SK-N-SH treated with all-trans-retinoic acid at 6 μM for 48 hours (cell line): Measurements from ENCODE around the gene DAPL1.

Source experiments
- ATAC-seq: fragments of 200-7000 bp; cut with Tn5 transposase; 3 replicates; pipeline ENCODE4 v1.9.1; 2020; ENCODE audit warnings: mild to moderate bottlenecking, moderate library complexity
- ARNTL ChIP-seq: fragments of 450-650 bp; formaldehyde crosslinking; IDR thresholded peaks from 2 replicates; pipeline ENCODE4 v1.5.0; 2020; ENCODE audit warnings: low read depth, mild to moderate bottlenecking, moderate library complexity, borderline replicate concordance
- BACH2 ChIP-seq: fragments of 250-450 bp; sonication (Bioruptor Pico); IDR thresholded peaks from 2 replicates; pipeline ENCODE4 v1.9.0; 2021; ENCODE audit warnings: mild to moderate bottlenecking, borderline replicate concordance
- CSDC2 ChIP-seq: fragments of 250-450 bp; sonication (Bioruptor Pico); IDR thresholded peaks from 2 replicates; pipeline ENCODE4 v1.5.0; 2020; ENCODE audit warnings: mild to moderate bottlenecking, moderate library complexity
- ESRRG ChIP-seq: fragments of 250-450 bp; sonication (Bioruptor Pico); IDR thresholded peaks from 2 replicates; pipeline ENCODE4 v1.6.1; 2021; ENCODE audit warnings: mild to moderate bottlenecking
- GLIS3 ChIP-seq: fragments of 250-450 bp; sonication (Bioruptor Pico); IDR thresholded peaks from 2 replicates; pipeline ENCODE4 v1.5.0; 2020; ENCODE audit warnings: mild to moderate bottlenecking, moderate library complexity
- ISL1 ChIP-seq: fragments of 250-450 bp; sonication (Bioruptor Pico); IDR thresholded peaks from 2 replicates; pipeline ENCODE4 v2.1.2; 2022; ENCODE audit warnings: mild to moderate bottlenecking, moderate library complexity
- OSR1 ChIP-seq: fragments of 250-450 bp; sonication (Bioruptor Pico); IDR thresholded peaks from 2 replicates; pipeline ENCODE4 v1.8.0; 2022; ENCODE audit warnings: moderate library complexity, mild to moderate bottlenecking, inconsistent platforms
- PPARA ChIP-seq: fragments of 250-450 bp; sonication (Bioruptor Pico); IDR thresholded peaks from 2 replicates; pipeline ENCODE4 v1.5.0; 2020; ENCODE audit warnings: mild to moderate bottlenecking, borderline replicate concordance
- RARB ChIP-seq: fragments of 250-450 bp; sonication (Bioruptor Pico); IDR thresholded peaks from 2 replicates; pipeline ENCODE4 v1.8.0; 2021; ENCODE audit warnings: mild to moderate bottlenecking, moderate library complexity
- SNAI2 ChIP-seq: fragments of 250-450 bp; sonication (Bioruptor Pico); IDR thresholded peaks from 2 replicates; pipeline ENCODE4 v1.5.0; 2020; ENCODE audit warnings: mild to moderate bottlenecking, moderate library complexity
- TCF4 ChIP-seq: fragments of 250-450 bp; sonication (Bioruptor Pico); IDR thresholded peaks from 2 replicates; pipeline ENCODE4 v1.8.0; 2021; ENCODE audit warnings: mild to moderate bottlenecking, moderate library complexity, borderline replicate concordance
- TOX ChIP-seq: fragments of 250-450 bp; sonication (Bioruptor Pico); IDR thresholded peaks from 2 replicates; pipeline ENCODE4 v1.8.0; 2021; ENCODE audit warnings: mild to moderate bottlenecking, moderate library complexity, borderline replicate concordance
- ZC3H10 ChIP-seq: fragments of 250-450 bp; sonication (Bioruptor Pico); IDR thresholded peaks from 2 replicates; pipeline ENCODE4 v1.5.1; 2021; ENCODE audit warnings: mild to moderate bottlenecking, moderate library complexity
- ZFP3 ChIP-seq: fragments of 250-450 bp; sonication (Bioruptor Pico); IDR thresholded peaks from 2 replicates; pipeline ENCODE4 v1.5.0; 2020; ENCODE audit warnings: mild to moderate bottlenecking, moderate library complexity
- ZFP30 ChIP-seq: fragments of 450-650 bp; formaldehyde crosslinking; IDR thresholded peaks from 2 replicates; pipeline ENCODE4 v1.5.0; 2022; ENCODE audit warnings: mild to moderate bottlenecking, moderate library complexity
- ZNF565 ChIP-seq: fragments of 450-650 bp; formaldehyde crosslinking; conservative IDR thresholded peaks from 2 replicates; pipeline ENCODE4 v1.5.0; 2020; ENCODE audit warnings: low read depth, mild to moderate bottlenecking, moderate library complexity
- ZNF70 ChIP-seq: fragments of 450-650 bp; formaldehyde crosslinking; IDR thresholded peaks from 2 replicates; pipeline ENCODE4 v1.5.0; 2020; ENCODE audit warnings: mild to moderate bottlenecking, moderate library complexity
- ZNF8 ChIP-seq: fragments of 450-650 bp; formaldehyde crosslinking; IDR thresholded peaks from 2 replicates; pipeline ENCODE4 v1.5.0; 2020; ENCODE audit warnings: mild to moderate bottlenecking, moderate library complexity
- TF ChIP-seq, protein P1 (sequence below): fragments of 250-450 bp; sonication (Bioruptor Pico); IDR thresholded peaks from 2 replicates; pipeline ENCODE4 v1.5.1; 2020; ENCODE audit warnings: low read depth, mild to moderate bottlenecking, moderate library complexity
- TF ChIP-seq, protein P2 (sequence below): fragments of 250-450 bp; sonication (Bioruptor Pico); IDR thresholded peaks from 2 replicates; pipeline ENCODE4 v1.5.0; 2020; ENCODE audit warnings: mild to moderate bottlenecking, moderate library complexity
- TF ChIP-seq, protein P3 (sequence below): fragments of 250-450 bp; sonication (Bioruptor Pico); IDR thresholded peaks from 2 replicates; pipeline ENCODE4 v1.5.1; 2021; ENCODE audit warnings: mild to moderate bottlenecking, moderate library complexity
- TF ChIP-seq, protein P4 (sequence below): fragments of 250-450 bp; sonication (Bioruptor Pico); IDR thresholded peaks from 2 replicates; pipeline ENCODE4 v1.8.0; 2020; ENCODE audit warnings: mild to moderate bottlenecking, moderate library complexity, borderline replicate concordance

The DAPL1 gene

DNA sequence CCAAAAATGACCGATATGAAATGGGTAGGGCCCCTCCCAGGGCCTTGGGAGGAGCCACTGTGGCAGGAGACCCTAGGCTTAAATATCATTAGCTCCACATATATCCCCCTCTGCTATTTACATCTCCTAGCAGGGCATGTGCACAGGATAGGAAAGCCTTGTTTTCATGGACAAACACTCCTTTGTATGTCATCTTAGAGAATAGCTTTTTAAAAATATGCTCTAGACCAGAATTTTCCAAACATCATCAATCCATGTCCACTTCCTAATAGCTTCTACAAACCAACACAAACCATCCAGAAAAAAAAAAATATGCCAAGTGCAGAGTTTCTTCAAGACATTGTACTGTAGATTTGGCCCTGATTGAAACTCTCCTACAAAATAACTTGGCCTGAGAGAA lies 10.8 kb downstream of the DAPL1 start:
- TF ChIP-seq ISL1 (CRISPR knock-in tag) (no peak), OSR1 (no peak), TCF4 (CRISPR knock-in tag) (no peak), GLIS3 (CRISPR knock-in tag) (no peak), CSDC2 (no peak), ARNTL (CRISPR knock-in tag) (no peak), ZNF70 (CRISPR knock-in tag) (no peak), TOX (no peak), ZFP30 (CRISPR knock-in tag) (no peak), BACH2 (CRISPR knock-in tag) (no peak), ESRRG (no peak), ZC3H10 (no peak), ZNF565 (no peak), SNAI2 (CRISPR knock-in tag) (no peak), ZNF8 (no peak), PPARA (CRISPR knock-in tag) (no peak)
- TF ChIP-seq, protein P1, sequence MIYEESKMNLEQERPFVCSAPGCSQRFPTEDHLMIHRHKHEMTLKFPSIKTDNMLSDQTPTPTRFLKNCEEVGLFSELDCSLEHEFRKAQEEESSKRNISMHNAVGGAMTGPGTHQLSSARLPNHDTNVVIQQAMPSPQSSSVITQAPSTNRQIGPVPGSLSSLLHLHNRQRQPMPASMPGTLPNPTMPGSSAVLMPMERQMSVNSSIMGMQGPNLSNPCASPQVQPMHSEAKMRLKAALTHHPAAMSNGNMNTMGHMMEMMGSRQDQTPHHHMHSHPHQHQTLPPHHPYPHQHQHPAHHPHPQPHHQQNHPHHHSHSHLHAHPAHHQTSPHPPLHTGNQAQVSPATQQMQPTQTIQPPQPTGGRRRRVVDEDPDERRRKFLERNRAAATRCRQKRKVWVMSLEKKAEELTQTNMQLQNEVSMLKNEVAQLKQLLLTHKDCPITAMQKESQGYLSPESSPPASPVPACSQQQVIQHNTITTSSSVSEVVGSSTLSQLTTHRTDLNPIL (CRISPR knock-in tag): no peak
- TF ChIP-seq, protein P2, sequence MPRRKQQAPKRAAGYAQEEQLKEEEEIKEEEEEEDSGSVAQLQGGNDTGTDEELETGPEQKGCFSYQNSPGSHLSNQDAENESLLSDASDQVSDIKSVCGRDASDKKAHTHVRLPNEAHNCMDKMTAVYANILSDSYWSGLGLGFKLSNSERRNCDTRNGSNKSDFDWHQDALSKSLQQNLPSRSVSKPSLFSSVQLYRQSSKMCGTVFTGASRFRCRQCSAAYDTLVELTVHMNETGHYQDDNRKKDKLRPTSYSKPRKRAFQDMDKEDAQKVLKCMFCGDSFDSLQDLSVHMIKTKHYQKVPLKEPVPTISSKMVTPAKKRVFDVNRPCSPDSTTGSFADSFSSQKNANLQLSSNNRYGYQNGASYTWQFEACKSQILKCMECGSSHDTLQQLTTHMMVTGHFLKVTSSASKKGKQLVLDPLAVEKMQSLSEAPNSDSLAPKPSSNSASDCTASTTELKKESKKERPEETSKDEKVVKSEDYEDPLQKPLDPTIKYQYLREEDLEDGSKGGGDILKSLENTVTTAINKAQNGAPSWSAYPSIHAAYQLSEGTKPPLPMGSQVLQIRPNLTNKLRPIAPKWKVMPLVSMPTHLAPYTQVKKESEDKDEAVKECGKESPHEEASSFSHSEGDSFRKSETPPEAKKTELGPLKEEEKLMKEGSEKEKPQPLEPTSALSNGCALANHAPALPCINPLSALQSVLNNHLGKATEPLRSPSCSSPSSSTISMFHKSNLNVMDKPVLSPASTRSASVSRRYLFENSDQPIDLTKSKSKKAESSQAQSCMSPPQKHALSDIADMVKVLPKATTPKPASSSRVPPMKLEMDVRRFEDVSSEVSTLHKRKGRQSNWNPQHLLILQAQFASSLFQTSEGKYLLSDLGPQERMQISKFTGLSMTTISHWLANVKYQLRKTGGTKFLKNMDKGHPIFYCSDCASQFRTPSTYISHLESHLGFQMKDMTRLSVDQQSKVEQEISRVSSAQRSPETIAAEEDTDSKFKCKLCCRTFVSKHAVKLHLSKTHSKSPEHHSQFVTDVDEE (CRISPR knock-in tag): no peak
- TF ChIP-seq, protein P3, sequence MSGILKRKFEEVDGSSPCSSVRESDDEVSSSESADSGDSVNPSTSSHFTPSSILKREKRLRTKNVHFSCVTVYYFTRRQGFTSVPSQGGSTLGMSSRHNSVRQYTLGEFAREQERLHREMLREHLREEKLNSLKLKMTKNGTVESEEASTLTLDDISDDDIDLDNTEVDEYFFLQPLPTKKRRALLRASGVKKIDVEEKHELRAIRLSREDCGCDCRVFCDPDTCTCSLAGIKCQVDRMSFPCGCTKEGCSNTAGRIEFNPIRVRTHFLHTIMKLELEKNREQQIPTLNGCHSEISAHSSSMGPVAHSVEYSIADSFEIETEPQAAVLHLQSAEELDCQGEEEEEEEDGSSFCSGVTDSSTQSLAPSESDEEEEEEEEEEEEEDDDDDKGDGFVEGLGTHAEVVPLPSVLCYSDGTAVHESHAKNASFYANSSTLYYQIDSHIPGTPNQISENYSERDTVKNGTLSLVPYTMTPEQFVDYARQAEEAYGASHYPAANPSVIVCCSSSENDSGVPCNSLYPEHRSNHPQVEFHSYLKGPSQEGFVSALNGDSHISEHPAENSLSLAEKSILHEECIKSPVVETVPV: no peak
- TF ChIP-seq, protein P4, sequence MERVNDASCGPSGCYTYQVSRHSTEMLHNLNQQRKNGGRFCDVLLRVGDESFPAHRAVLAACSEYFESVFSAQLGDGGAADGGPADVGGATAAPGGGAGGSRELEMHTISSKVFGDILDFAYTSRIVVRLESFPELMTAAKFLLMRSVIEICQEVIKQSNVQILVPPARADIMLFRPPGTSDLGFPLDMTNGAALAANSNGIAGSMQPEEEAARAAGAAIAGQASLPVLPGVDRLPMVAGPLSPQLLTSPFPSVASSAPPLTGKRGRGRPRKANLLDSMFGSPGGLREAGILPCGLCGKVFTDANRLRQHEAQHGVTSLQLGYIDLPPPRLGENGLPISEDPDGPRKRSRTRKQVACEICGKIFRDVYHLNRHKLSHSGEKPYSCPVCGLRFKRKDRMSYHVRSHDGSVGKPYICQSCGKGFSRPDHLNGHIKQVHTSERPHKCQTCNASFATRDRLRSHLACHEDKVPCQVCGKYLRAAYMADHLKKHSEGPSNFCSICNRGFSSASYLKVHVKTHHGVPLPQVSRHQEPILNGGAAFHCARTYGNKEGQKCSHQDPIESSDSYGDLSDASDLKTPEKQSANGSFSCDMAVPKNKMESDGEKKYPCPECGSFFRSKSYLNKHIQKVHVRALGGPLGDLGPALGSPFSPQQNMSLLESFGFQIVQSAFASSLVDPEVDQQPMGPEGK: no peak
- ATAC-seq: no peak

DNA sequence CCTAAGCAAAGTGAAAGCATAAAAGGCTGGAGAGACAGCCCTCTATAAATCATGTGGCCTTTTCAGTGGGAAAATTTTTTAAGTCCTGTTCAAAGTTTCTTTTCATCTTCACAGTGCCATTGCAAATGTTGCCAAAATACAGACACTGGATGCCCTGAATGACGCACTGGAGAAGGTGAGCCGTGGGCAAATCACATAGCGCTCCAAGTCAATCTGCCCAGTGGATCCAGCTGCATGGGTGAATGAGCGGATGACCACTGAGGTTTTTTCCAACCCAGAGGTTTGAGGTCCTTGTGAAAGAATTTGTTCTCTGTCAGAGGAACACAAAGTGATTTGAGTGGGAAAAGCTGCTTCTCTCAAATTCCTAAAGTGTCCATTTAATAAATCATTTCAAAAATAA lies 11.8 kb downstream of the DAPL1 start:
- ATAC-seq: no peak
- TF ChIP-seq ZNF8: no peak
- TF ChIP-seq ZFP3 (CRISPR knock-in tag): no peak
- TF ChIP-seq ZFP30 (CRISPR knock-in tag): no peak
- TF ChIP-seq GLIS3 (CRISPR knock-in tag): no peak
- TF ChIP-seq, protein P3: no peak
- no peak for TF ChIP-seq TCF4 (CRISPR knock-in tag)
- TF ChIP-seq BACH2 (CRISPR knock-in tag): no peak
- TF ChIP-seq ZC3H10: no peak
- TF ChIP-seq ISL1 (CRISPR knock-in tag): no peak
- no peak for TF ChIP-seq RARB (CRISPR knock-in tag)
- TF ChIP-seq OSR1: no peak
- no peak for TF ChIP-seq SNAI2 (CRISPR knock-in tag)

DNA sequence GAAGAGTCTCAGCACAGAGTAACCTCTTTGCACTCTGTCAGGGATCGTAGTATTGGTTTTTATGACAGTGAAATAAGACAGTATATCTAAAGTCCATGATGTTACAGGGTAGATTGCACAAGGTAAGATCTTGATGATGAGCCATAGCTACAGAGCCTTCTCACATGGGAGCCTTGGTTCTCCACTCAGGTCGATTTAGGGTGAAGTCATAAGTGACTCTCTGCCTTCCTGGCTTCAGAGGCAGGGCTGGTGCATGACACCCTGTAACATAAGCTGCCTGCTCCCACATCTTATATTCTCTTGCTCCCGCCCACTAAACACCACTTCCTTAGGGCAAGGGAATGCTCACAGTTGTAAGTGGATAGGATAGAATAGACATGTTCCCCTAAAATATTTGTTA lies 13.3 kb downstream of the DAPL1 start:
- ATAC-seq: no peak
- TF ChIP-seq, protein P3: no peak
- TF ChIP-seq ZFP3 (CRISPR knock-in tag): no peak
- no peak for TF ChIP-seq PPARA (CRISPR knock-in tag)
- no peak for TF ChIP-seq SNAI2 (CRISPR knock-in tag)
- TF ChIP-seq ZC3H10: no peak
- TF ChIP-seq ESRRG: no peak
